ENCODE results near the gene BBX.

BBX gene

GRCh38 chr3:107675233-107675900, 152.6 kb downstream of the BBX start:
- POLR2A ChIA-PET (ENCODE audit: low non-redundant PET): no interaction called here
- no peak overlapping the region for H3K27ac ChIP-seq
- TF ChIP-seq CTCF (conservative IDR thresholded peaks at IDR 0.05; ENCODE audit: low read depth): no peak
- CTCF ChIA-PET: interaction anchor here (0.5 to 2.5 kb wide), 5 partner anchors 14 to 116 kb away, joined by 3 to 15 read pairs (median 3); no protein-coding TSS in a partner anchor
- no peak for DNase-seq (ENCODE audit: low spot score)

- H3K27ac ChIP-seq: no peak overlapping the region
- ChIA-PET CTCF (interaction anchor here (0.5 to 2.5 kb wide), 13 partner anchors 8 to 1135 kb away, joined by 3 to 15 read pairs (median 4); no protein-coding TSS in a partner anchor), POLR2A (ENCODE audit: low non-redundant PET) (no interaction called here)
- DNase-seq (ENCODE audit: low spot score): peak; percentile 20
- TF ChIP-seq CTCF (conservative IDR thresholded peaks at IDR 0.05; ENCODE audit: low read depth): peak; percentile 68
Measured at GRCh38 chr3:107676469-107677309, 153.9 kb downstream of the BBX start.

- H3K27ac ChIP-seq: no peak overlapping the region
- POLR2A ChIA-PET (ENCODE audit: low non-redundant PET): no interaction called here
- CTCF ChIA-PET: interaction anchor here (1.4 kb wide), 2 partner anchors 10 to 61 kb away, joined by 4 to 5 read pairs; no protein-coding TSS in a partner anchor
Measured at GRCh38 chr3:107679921-107680320, 157.2 kb downstream of the BBX start.

GRCh38 chr3:107680698-107681097, 157.9 kb downstream of the BBX start:
- ChIA-PET POLR2A (ENCODE audit: low non-redundant PET) (no interaction called here), CTCF (interaction anchor here (1.3 to 1.4 kb wide), 2 partner anchors 10 kb away, joined by 3 to 5 read pairs; no protein-coding TSS in a partner anchor)
- no peak overlapping the region for H3K27ac ChIP-seq
- no peak for TF ChIP-seq CTCF (conservative IDR thresholded peaks at IDR 0.05; ENCODE audit: low read depth)
- no peak for DNase-seq (ENCODE audit: low spot score)

More at GRCh38 chr3:107679921-107680320, 157.2 kb downstream of the BBX start:
- no peak for DNase-seq (ENCODE audit: low spot score)
- TF ChIP-seq CTCF (conservative IDR thresholded peaks at IDR 0.05; ENCODE audit: low read depth): no peak

- H3K27ac ChIP-seq: no peak overlapping the region
- CTCF ChIA-PET: interaction anchor here (0.6 to 1.3 kb wide), 2 partner anchors 9 to 200 kb away, joined by 3 read pairs; no protein-coding TSS in a partner anchor
- POLR2A ChIA-PET (ENCODE audit: low non-redundant PET): no interaction called here
- TF ChIP-seq CTCF (conservative IDR thresholded peaks at IDR 0.05; ENCODE audit: low read depth): no peak
- no peak for DNase-seq (ENCODE audit: low spot score)
Measured at GRCh38 chr3:107681396-107681795, 158.6 kb downstream of the BBX start.

- DNase-seq (ENCODE audit: low spot score): no peak
- H3K27ac ChIP-seq: no peak overlapping the region
- POLR2A ChIA-PET (ENCODE audit: low non-redundant PET): no interaction called here
- CTCF ChIA-PET: interaction anchor here (0.6 kb wide), 1 partner anchor 60 kb away, joined by 3 read pairs; no protein-coding TSS in a partner anchor
- TF ChIP-seq CTCF (conservative IDR thresholded peaks at IDR 0.05; ENCODE audit: low read depth): no peak
Measured at GRCh38 chr3:107682580-107682979, 159.8 kb downstream of the BBX start.

All from RWPE1 (cell line).